Epithelial cell of esophagus (primary cell): Measurements from ENCODE around the gene DYSF.
A peak's percentile ranks its signal among the peaks of the same experiment; 100 is the strongest.

ENCODE experiments used
- DNase-seq: peaks from one replicate; pipeline ENCODE4 v3.0.0; 2010; ENCODE audit warnings: low read depth
- H3K4me3 ChIP-seq: 2 replicates; pipeline ENCODE4 v1.5.1; 2011; ENCODE audit warnings: mild to moderate bottlenecking, low read length, control low read depth
- TF ChIP-seq, protein P1 (sequence below): IDR thresholded peaks from 2 replicates; pipeline ENCODE4 v1.5.1; 2011; ENCODE audit warnings: low read depth, mild to moderate bottlenecking, low read length, control low read depth, inconsistent platforms; ENCODE audit not compliant: insufficient read depth; ENCODE audit errors: missing control alignments

The DYSF gene

DNA sequence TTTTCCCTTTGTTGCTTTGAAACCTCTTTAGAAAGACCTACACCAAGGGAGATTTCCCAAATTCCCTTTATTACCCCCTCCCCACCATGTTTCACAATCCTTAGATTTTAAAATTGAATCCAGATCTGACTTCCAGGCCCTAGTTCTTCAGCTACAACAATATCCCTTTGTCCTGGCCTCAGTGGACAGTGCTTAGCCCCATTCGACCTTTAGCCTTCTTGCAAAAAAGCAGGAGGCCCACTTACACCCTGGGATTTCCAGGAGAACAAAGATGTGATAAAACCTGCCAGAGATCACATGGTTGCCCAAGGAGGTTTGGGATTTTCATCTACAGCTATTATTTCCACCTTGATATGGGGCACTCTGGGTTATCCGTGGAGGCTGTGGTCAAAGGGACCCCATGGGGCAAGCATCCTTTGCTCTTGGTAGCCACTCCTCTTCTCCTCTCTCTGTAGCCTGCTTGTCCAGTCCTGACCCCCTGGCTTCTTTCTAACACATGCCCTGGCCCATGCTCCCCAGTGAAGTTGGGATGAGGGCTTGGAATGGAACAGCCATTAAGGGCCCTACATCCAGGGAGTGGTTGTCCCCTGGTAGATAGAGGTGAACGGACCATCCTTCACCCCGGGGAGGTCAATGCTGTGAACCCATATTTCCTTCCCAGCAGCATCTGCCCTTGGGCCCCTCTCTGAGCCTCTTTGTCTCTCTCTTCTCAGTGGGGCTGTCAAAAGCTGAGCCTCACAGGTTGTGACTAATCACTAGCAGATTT lies 267.4 kb downstream of the DYSF start:
- DNase-seq: no peak
- TF ChIP-seq, protein P1, sequence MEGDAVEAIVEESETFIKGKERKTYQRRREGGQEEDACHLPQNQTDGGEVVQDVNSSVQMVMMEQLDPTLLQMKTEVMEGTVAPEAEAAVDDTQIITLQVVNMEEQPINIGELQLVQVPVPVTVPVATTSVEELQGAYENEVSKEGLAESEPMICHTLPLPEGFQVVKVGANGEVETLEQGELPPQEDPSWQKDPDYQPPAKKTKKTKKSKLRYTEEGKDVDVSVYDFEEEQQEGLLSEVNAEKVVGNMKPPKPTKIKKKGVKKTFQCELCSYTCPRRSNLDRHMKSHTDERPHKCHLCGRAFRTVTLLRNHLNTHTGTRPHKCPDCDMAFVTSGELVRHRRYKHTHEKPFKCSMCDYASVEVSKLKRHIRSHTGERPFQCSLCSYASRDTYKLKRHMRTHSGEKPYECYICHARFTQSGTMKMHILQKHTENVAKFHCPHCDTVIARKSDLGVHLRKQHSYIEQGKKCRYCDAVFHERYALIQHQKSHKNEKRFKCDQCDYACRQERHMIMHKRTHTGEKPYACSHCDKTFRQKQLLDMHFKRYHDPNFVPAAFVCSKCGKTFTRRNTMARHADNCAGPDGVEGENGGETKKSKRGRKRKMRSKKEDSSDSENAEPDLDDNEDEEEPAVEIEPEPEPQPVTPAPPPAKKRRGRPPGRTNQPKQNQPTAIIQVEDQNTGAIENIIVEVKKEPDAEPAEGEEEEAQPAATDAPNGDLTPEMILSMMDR: no peak

DNA sequence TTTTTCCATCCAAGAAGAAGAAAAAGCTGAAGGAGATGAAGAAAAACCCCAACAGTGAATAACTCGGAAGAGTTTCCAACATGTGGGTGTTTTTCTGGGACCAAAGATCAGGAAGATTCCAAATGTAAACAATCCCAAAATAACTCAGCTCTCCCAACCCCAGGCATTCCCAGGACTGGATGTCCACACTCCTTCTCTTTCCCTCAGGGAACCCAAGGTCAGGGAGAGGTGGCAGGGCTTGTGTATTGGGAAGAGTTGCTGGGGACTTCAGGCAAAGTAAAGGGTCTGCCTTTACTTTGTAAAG lies 268.0 kb downstream of the DYSF start:
- no peak overlapping the region for H3K4me3 ChIP-seq
- no peak for DNase-seq
- TF ChIP-seq, protein P1: no peak

More for the DNA sequence above, 267.4 kb downstream of the DYSF start:
- H3K4me3 ChIP-seq: no peak overlapping the region

DNA sequence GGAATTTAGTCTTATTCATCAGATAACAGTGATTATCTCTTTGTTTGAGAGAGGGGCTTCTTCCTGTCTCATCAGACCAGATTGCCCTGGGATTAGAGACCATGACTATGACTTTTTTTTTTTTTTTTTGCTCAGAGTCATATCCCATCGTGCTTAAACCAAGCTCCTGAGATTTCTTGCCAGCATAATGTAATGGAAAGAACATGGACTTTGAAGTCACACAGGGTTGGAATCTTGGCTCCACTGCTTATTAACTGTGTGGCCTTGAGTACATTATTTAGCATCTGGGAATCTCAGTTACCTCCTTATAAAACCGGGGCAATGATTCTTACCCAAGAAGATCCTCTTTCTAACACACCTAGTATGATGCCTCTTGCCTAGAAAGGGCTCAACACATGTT lies 268.3 kb downstream of the DYSF start:
- TF ChIP-seq, protein P1: no peak
- no peak for DNase-seq

DNA sequence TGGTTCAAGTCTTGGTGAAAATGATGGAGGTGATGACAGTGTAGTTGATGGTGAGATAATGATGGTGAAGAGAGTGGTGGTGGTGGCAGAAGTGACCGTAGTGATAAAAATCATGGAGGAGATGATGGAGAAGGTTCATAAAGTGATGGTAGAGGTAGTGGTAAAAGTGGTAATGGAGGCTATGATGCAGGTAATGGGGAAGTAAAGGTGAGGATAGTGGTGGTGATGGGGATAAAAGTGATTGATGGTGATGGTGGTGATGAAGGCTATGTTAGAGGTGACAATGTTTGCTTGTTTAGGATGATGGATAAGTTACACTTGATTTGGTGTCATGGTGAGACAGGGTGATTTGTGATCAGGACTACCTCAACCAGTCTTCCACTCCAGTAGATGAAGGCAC lies 268.9 kb downstream of the DYSF start:
- H3K4me3 ChIP-seq: no peak overlapping the region
- no peak for DNase-seq
- TF ChIP-seq, protein P1: no peak

More for the DNA sequence above, 268.3 kb downstream of the DYSF start:
- H3K4me3 ChIP-seq: no peak overlapping the region

DNA sequence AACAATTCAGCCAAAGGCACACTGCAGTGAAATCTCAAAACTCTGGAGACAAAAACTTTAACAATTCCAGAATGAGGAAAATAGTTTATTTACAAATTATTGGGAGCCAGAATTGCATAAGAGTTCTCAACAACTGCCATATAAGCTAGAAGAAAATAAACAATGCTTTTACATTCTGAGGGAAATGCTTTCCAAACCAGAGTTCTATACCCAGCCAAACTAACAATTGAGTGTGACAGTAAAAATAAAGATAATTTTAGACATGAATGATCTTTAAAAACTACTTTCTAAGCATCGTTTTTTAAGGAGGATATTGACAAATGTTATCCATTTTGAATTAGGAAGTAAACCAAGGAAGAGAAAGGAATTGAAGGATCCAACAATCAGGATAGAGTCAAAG lies 271.4 kb downstream of the DYSF start:
- no peak for DNase-seq
- TF ChIP-seq, protein P1: no peak
- H3K4me3 ChIP-seq: no peak overlapping the region

DNA sequence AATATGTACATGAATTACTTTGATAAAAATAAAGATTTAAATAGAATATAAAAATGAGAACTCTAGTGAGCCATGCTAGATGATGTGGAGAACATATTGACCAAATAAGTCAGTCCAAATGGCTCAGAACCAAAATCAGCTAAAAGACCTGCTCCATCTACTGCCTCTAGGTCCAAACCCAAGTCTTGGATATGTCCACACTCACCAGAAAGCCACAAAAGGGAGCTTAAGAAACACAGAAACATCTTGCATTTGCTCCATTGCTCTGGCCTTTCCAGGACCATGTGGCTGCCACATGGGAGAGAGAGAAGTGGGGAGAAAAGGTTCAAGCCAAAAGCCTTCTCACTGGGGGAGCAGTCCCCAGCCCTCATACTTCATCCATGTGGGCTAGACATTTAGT lies 272.5 kb downstream of the DYSF start:
- DNase-seq: no peak
- no peak overlapping the region for H3K4me3 ChIP-seq
- TF ChIP-seq, protein P1: no peak

DNA sequence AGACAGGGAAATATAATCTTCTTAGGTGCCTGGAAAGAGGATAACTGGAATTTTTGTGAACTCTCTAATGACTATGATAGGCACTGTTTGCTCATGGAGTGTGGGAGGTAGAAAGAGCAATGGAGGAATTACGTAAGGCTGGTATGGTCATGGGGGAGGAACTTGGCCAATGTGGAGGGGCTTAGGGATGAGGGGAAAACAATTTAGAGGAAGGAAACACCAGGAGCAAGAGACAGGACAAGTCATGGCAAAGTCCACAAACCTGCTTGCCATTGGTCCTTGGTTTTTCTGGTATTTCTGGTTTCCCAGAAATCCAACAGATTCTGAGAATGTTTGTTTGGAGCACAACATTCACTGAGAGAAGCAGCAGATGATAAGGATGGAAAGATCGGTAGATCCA lies 274.2 kb downstream of the DYSF start:
- TF ChIP-seq, protein P1: no peak
- H3K4me3 ChIP-seq: no peak overlapping the region
- DNase-seq: peak; percentile 71
